Measurements from ENCODE around the gene CARM1. TPM values are rescaled to one million over a fixed set of nuclear protein-coding genes. Genes with fewer than 3 reads are reported as not detected.

CARM1 gene
- total RNA-seq, 2 donors from 2014 or later: 22.9 to 24.3 TPM

DNA sequence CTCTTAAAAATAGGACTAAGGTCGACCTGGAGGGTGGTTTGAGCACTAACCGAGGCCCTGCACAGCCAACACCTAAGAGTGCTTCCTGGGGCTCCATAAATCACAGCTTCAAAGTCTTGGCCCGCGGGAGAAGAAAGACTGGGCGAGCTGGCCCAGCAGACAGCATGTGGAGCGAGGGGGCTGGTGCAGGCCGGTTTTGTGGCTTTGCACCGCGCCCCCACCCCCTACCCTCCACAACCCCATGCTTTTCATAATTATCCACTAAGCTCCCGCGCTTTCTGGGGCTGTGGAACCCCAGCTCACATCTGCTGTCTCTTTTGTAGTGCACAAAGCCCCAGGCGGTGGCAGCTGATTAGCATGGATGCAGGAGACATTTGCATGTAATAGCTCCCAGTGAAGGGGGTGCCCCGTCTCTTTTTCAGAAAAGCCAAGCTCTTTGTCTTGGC, 17.1 kb downstream of the CARM1 start:
- Mint-ChIP-seq H3K4me3 (no peak overlapping the region), H3K27me3 (no peaks in the 10 kb centered on the region), H3K4me1 (peaks cover 7% of the 10 kb centered on the region), H3K36me3 (ENCODE audit: low read depth) (no peaks in the 10 kb centered on the region), H3K27ac (peak overlapping the region; percentile 77)
- H3K9me3 ChIP-seq (ENCODE audit: control insufficient read depth, low read length, poor library complexity, severe bottlenecking): no peaks in the 10 kb centered on the region
- DNase-seq: no peak
- no peak for ATAC-seq

DNA sequence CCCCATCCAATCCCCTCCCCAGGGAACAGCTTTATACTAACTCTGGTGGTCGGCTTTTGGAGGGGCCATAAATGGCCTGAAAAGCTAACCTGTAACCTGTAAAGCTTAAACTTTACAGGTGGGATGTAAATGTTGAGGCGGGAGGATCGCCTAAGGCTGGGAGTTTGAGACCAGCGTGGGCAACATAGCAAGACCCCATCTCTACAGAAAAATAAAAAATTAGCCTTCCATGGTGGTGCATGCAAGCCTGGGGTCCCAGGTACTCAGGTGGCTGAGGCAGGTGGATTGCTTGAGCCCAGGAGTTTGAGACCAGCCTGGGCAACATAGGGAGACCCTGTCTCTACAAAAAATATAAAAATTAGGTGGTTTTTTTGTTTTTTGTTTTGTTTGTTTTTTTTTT, 18.5 kb downstream of the CARM1 start:
- Mint-ChIP-seq H3K27me3 (no peaks in the 10 kb centered on the region), H3K4me1 (peaks cover 7% of the 10 kb centered on the region), H3K27ac (no peak overlapping the region), H3K36me3 (ENCODE audit: low read depth) (no peaks in the 10 kb centered on the region), H3K4me3 (no peak overlapping the region)
- DNase-seq: no peak
- ATAC-seq: no peak
- H3K9me3 ChIP-seq (ENCODE audit: control insufficient read depth, low read length, poor library complexity, severe bottlenecking): no peaks in the 10 kb centered on the region

DNA sequence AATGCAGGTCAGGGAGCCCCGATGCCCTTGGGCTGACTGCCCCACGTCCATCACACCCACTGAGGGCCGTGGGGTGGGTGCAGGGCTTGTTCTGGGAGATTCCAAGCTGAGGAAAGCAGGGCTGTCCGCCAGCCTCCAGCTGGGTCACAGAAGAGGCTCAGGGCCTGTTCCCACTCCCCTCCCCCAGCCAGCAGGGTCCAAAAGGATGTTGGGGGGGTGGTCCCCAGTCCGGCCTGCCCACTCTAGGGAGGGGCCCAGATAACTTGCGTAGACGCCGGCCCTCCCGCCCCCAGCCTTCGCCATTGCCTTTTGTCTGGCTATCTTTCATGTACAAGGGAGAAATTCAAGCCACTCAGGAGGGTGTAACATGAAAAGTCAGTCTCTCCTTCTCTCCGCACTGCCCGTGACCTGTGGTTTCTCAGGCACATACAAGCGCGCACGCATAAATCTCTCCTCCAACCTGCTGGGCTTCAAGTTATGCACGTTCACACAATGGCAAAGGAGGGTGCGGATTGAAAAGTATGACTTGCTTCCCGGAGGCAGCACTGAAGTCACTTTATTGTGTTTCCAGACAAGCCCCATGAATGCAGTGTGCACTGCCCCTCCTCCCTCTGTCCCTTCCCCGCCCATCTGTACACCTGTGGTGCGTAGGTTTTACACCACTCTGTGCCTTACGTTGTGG, 20.2 kb downstream of the CARM1 start:
- DNase-seq: no peak
- Mint-ChIP-seq H3K4me1 (peaks cover 9% of the 10 kb centered on the region), H3K27me3 (no peaks in the 10 kb centered on the region), H3K27ac (no peak overlapping the region), H3K36me3 (ENCODE audit: low read depth) (no peaks in the 10 kb centered on the region), H3K4me3 (no peak overlapping the region)
- ATAC-seq: no peak
- H3K9me3 ChIP-seq (ENCODE audit: control insufficient read depth, low read length, poor library complexity, severe bottlenecking): no peaks in the 10 kb centered on the region

DNA sequence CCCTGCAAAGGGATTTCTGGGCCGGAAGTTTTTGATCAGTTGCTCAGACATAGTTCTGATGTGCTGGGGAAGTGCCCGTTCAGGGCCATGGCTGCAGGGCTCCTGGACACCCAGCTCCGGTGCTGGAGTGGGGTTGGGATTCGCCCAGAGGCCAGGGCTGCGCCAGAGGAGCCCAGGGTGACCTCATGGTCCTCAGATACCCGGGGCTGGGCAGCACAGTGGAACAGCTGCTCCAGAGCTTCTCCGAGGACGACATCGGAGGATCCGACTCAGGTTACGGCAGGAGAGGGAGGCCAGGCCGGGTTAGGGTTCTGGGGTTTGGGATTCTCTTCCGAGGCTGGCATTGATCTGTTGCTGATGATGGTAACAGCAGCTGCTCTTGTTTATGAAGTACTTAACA, 20.9 kb downstream of the CARM1 start:
- H3K27me3 Mint-ChIP-seq: no peaks in the 10 kb centered on the region
- no peak for ATAC-seq

DNA sequence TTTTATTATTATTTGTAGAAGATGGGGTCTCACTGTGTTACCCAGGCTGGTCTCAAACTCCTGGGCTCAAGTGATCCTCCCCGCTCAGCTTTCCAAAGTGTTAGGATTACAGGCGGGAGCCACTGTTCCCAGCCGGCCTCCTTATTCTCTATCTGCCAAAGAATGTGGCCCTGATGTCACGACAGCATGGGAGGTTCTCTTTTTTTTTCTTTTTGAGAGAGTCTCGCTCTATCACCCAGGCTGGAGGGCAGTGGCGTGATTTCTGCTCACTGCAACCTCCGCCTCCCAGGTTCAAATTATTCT, 23.5 kb downstream of the CARM1 start:
- H3K36me3 Mint-ChIP-seq (ENCODE audit: low read depth): no peaks in the 10 kb centered on the region
- ATAC-seq: no peak
- no peaks in the 10 kb centered on the region for H3K27me3 Mint-ChIP-seq
- H3K4me1 Mint-ChIP-seq: peaks cover 13% of the 10 kb centered on the region
- no peak for DNase-seq
- no peak overlapping the region for H3K4me3 Mint-ChIP-seq
- H3K9me3 ChIP-seq (ENCODE audit: control insufficient read depth, low read length, poor library complexity, severe bottlenecking): no peaks in the 10 kb centered on the region
- H3K27ac Mint-ChIP-seq: no peak overlapping the region

More for the DNA sequence above, 20.9 kb downstream of the CARM1 start:
- H3K27ac Mint-ChIP-seq: no peak overlapping the region
- H3K36me3 Mint-ChIP-seq (ENCODE audit: low read depth): no peaks in the 10 kb centered on the region
- H3K4me3 Mint-ChIP-seq: no peak overlapping the region
- peaks cover 15% of the 10 kb centered on the region for H3K4me1 Mint-ChIP-seq
- DNase-seq: no peak
- no peaks in the 10 kb centered on the region for H3K9me3 ChIP-seq (ENCODE audit: control insufficient read depth, low read length, poor library complexity, severe bottlenecking)

DNA sequence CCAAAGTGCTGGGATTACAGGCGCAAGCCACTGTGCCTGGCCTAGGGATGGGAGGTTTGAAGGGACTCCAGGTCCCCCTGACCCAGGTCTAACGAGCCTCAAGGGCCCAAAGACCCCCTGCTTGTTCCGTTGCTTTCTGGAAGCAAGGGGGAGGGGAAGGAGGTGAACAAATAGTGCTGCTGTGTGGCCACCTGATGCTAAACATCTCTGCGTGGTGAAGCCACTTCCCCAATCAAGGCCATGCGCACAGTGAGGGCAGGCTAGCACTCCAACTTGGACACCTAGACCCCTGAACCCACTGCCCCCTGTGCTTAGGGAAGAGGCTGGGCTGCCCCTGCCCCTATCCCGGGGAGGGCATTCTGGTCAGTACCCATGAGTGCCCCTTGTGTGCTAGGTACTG, 24.0 kb downstream of the CARM1 start:
- no peak for DNase-seq
- no peaks in the 10 kb centered on the region for H3K27me3 Mint-ChIP-seq
- no peak for ATAC-seq
- peaks cover 13% of the 10 kb centered on the region for H3K4me1 Mint-ChIP-seq
- no peak overlapping the region for H3K27ac Mint-ChIP-seq
- H3K9me3 ChIP-seq (ENCODE audit: control insufficient read depth, low read length, poor library complexity, severe bottlenecking): no peaks in the 10 kb centered on the region
- no peak overlapping the region for H3K4me3 Mint-ChIP-seq
- H3K36me3 Mint-ChIP-seq (ENCODE audit: low read depth): no peaks in the 10 kb centered on the region

DNA sequence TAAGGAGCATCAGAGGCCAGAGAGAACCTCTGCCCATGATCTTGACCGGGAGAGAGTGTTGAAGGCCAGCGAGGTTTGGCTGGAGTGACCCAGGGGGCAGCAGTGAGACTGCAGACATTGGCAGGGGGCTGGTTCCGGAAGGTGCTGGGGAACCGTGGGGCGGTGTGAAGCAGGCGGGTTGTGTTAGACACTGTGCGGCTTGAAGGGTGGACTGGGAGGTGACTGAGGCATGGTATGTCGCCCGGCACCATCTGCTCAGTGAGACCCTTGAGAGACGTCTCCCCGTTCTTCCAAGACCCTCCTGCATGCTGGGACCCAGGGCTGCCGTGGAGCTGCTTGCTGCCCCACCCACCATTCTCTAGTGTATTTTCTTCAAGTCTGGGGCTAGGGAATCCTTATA, 24.6 kb downstream of the CARM1 start:
- Mint-ChIP-seq H3K4me3 (no peak overlapping the region), H3K36me3 (ENCODE audit: low read depth) (no peaks in the 10 kb centered on the region), H3K27ac (no peak overlapping the region), H3K27me3 (no peaks in the 10 kb centered on the region), H3K4me1 (peaks cover 13% of the 10 kb centered on the region)
- DNase-seq (no peak), ATAC-seq (no peak)
- H3K9me3 ChIP-seq (ENCODE audit: control insufficient read depth, low read length, poor library complexity, severe bottlenecking): no peaks in the 10 kb centered on the region

DNA sequence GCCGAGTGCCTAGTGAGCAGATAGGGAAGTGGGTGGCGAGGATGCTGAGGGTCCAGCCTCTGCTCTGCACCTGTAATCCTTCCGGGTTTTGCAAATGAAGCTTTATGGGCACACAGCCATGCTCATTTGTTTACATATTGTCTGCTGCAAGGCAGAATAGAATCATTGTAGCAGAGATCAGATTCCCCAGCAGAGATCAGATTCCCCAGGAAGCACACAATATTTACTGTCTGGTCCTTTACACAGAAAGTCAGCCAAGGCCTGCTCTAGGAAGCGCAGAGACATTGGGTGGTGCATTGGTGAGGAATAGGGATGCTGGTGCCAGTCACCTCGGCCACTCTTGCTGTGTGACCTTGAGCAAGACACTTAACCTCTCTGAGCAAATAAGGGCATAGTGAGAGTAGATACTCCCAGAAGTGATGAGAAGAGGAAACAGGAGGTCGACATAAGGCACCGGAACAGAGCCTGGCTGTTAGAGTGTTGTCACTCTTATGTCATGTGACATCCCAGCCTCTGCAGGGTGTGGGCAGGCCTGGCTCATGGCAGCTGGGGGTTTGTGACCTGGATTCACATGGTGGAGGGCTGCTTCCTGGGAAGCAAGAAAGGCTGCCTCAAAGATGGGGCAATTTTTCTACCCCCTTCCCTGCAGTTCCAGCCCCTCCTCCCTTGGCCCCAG, 25.6 kb downstream of the CARM1 start:
- no peaks in the 10 kb centered on the region for H3K9me3 ChIP-seq (ENCODE audit: control insufficient read depth, low read length, poor library complexity, severe bottlenecking)
- Mint-ChIP-seq H3K4me3 (no peak overlapping the region), H3K27ac (peak overlapping the region; percentile 45), H3K36me3 (ENCODE audit: low read depth) (no peaks in the 10 kb centered on the region), H3K27me3 (no peaks in the 10 kb centered on the region), H3K4me1 (peaks cover 13% of the 10 kb centered on the region)
- ATAC-seq (peak; percentile 37), DNase-seq (no peak)

DNA sequence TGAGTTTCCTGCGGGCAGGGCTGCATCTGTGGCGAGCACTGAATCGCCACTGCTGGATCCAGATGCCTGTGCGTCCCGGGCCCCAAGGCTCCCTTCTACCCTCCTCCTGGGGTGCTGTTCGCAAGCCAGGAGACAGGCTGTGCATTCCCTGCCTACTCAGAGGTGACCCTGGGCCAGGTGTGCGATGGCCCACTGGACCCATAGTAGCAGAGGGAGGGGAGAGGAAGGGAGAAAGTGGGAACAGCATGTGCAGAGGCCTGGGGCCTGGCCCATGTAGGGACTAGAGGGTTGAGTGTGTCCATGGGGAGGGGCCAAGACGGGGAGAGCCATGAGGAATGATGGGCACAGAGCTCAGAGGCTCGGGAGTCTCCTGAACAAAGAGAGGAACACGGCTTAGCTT, 27.3 kb downstream of the CARM1 start:
- H3K9me3 ChIP-seq (ENCODE audit: control insufficient read depth, low read length, poor library complexity, severe bottlenecking): no peaks in the 10 kb centered on the region
- H3K27ac Mint-ChIP-seq: no peak overlapping the region
- ATAC-seq (no peak), DNase-seq (no peak)
- no peaks in the 10 kb centered on the region for H3K27me3 Mint-ChIP-seq
- peaks cover 13% of the 10 kb centered on the region for H3K4me1 Mint-ChIP-seq
- peaks cover 3% of the 10 kb centered on the region for H3K36me3 Mint-ChIP-seq (ENCODE audit: low read depth)
- H3K4me3 Mint-ChIP-seq: no peak overlapping the region

DNA sequence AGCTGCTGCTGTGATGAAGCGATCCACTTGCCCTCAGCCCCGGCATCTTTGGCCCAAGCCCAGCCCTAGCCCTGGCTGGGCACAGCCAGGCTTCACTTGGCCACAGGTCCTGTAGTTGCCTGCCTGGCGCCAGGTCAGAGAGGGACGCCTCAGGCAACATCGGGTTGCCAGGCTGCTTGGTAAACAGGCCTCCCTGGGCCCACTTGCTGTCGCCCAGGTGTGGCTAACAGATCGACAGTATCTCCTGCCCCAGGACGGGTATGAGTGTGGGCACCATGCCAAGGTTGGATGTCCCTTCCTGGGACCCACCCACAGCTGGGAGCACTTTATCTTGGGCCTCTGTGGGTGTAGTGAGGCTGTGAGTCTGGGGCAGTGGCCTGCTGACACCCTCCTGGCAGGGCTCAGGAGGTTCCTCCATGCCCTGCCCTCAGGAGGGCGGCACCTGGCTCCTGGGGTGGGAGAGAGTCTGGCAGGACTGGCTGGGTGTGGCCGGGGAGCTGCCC, 27.8 kb downstream of the CARM1 start:
- Mint-ChIP-seq H3K27ac (no peak overlapping the region), H3K27me3 (no peaks in the 10 kb centered on the region), H3K4me3 (no peak overlapping the region), H3K36me3 (ENCODE audit: low read depth) (peaks cover 3% of the 10 kb centered on the region), H3K4me1 (peaks cover 15% of the 10 kb centered on the region)
- no peaks in the 10 kb centered on the region for H3K9me3 ChIP-seq (ENCODE audit: control insufficient read depth, low read length, poor library complexity, severe bottlenecking)
- ATAC-seq: no peak
- no peak for DNase-seq

DNA sequence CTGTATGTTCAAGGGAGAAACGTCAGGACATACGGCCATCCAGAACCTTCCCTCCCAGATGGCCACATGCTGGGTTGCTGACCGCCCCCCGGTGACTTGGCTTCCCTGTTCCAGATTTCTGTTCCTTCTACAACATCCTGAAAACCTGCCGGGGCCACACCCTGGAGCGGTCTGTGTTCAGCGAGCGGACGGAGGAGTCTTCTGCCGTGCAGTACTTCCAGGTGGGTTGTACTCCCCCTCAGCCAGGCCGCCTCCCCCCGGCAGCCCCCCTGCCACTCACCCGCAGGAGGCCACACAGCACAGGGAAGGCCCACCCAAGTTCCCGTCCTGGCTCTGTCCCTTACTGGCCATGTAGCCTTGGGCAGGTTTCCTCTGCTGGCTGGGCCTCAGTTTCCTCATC, 36.6 kb downstream of the CARM1 start:
- no peak for ATAC-seq
- Mint-ChIP-seq H3K4me1 (peaks cover 2% of the 10 kb centered on the region), H3K27me3 (no peaks in the 10 kb centered on the region), H3K36me3 (ENCODE audit: low read depth) (peaks cover 3% of the 10 kb centered on the region), H3K4me3 (no peak overlapping the region), H3K27ac (peak overlapping the region; percentile 59)
- no peaks in the 10 kb centered on the region for H3K9me3 ChIP-seq (ENCODE audit: control insufficient read depth, low read length, poor library complexity, severe bottlenecking)
- no peak for DNase-seq

DNA sequence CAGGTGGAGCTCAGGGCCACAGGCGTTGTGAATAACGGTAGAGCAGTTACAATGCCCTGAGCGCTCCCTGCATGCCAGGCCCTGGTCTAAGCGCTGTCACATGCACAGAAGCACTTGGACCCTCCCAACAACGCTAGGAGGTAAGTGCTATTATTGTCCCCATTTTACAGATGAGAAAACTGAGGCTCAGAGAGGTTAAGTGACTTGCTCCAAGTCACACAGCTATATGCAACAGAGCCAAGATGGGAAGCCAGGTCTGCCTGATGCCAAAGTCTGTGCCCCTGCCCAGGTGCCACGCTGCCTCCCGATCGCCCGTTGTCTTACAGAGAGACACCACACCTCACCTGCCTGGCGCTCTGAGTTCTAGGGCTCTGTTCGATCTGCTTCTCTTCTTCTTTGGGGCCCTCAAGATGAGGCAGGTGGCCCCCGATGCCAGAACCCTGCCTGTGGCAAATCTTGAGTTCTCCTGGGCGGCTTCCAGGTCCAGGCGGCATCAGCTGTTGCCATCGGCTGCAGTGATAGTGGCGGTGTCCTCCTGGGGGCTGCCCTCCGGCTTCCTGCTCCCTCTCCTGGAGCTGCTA, 37.1 kb downstream of the CARM1 start:
- H3K9me3 ChIP-seq (ENCODE audit: control insufficient read depth, low read length, poor library complexity, severe bottlenecking): no peaks in the 10 kb centered on the region
- H3K4me1 Mint-ChIP-seq: peaks cover 2% of the 10 kb centered on the region
- H3K27ac Mint-ChIP-seq: peak overlapping the region; percentile 59
- no peaks in the 10 kb centered on the region for H3K27me3 Mint-ChIP-seq
- no peaks in the 10 kb centered on the region for H3K36me3 Mint-ChIP-seq (ENCODE audit: low read depth)
- H3K4me3 Mint-ChIP-seq: no peak overlapping the region
- ATAC-seq (no peak), DNase-seq (no peak)

DNA sequence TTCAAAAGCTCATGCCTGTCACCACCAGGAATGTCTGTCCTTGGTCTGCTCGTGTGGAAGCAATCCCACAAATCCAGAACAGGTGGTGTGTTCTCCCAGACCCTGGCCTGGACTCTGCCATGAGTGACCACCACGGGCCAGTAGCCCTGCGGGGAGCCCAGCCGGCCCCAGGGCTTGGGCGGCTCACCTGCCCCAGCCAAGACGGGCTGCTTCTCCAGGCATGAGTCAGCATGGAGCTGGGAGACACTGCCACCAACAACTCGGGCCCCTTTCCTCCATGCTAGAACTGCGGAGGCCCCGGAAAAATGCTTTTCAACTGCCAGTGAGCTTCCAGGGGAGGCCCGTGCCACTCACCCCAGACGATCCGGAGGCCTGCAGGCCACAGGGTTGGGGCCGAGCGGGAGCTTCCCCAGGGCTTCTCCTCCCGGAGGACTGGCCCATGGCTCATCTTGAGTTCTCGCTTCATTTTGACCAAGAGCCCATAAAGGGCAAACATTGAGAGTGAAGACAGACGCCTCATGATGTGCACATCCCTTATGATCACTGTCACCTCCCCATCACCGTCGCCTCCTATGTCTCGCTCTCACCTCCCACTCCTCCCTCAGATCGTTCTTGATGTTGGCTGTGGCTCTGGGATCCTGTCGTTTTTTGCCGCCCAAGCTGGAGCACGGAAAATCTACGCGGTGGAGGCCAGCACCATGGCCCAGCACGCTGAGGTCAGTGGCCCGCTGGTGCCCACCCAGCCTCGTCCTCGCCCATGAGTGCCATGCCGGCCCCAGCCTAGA, 40.4 kb downstream of the CARM1 start:
- Mint-ChIP-seq H3K27ac (no peak overlapping the region), H3K4me1 (no peaks in the 10 kb centered on the region), H3K4me3 (no peak overlapping the region), H3K36me3 (ENCODE audit: low read depth) (no peaks in the 10 kb centered on the region), H3K27me3 (no peaks in the 10 kb centered on the region)
- H3K9me3 ChIP-seq (ENCODE audit: control insufficient read depth, low read length, poor library complexity, severe bottlenecking): no peaks in the 10 kb centered on the region
- ATAC-seq: no peak
- no peak for DNase-seq
